Activated CD4-positive, alpha-beta T cell treated with anti-CD3 and anti-CD28 coated beads, Interleukin-2, amount 50 U/mL, for 1 hour (primary cell): ENCODE measurements around the gene MLLT6.

Experiments
- DNase-seq: peaks from one replicate; pipeline ENCODE4 v3.0.0-alpha.2; 2020

Gene MLLT6

GRCh38 chr17:38704606-38705522 is at the start of gene MLLT6:
TSS of gene MLLT6 (plus strand) at chr17:38705273. CDS start at chr17:38705633, 360 bp downstream.
- peak; percentile 79 for DNase-seq

GRCh38 chr17:38656959-38657823 is 47.9 kb upstream of the MLLT6 start:
- no peak for DNase-seq

- no peak for DNase-seq
Measured at GRCh38 chr17:38657824-38658740, 47.0 kb upstream of the MLLT6 start.

GRCh38 chr17:38658741-38659345 is 46.2 kb upstream of the MLLT6 start:
- DNase-seq = no peak

GRCh38 chr17:38659415-38659814 is 45.7 kb upstream of the MLLT6 start:
- DNase-seq = no peak

GRCh38 chr17:38660097-38661025 is 44.7 kb upstream of the MLLT6 start:
- no peak for DNase-seq

- DNase-seq = peak; percentile 25
Measured at GRCh38 chr17:38663125-38663751, 41.8 kb upstream of the MLLT6 start.

- DNase-seq = no peak
Measured at GRCh38 chr17:38663964-38664644, 41.0 kb upstream of the MLLT6 start.

- DNase-seq = peak; percentile 38
Measured at GRCh38 chr17:38667099-38667786, 37.8 kb upstream of the MLLT6 start.

- DNase-seq = no peak
Measured at GRCh38 chr17:38667787-38668122, 37.3 kb upstream of the MLLT6 start.

- no peak for DNase-seq
Measured at GRCh38 chr17:38669520-38669919, 35.6 kb upstream of the MLLT6 start.

- no peak for DNase-seq
Measured at GRCh38 chr17:38671939-38672720, 32.9 kb upstream of the MLLT6 start.

GRCh38 chr17:38672788-38673706 is 32.0 kb upstream of the MLLT6 start:
- DNase-seq = no peak

- DNase-seq = no peak
Measured at GRCh38 chr17:38673707-38674013, 31.4 kb upstream of the MLLT6 start.

GRCh38 chr17:38674014-38674748 is 30.9 kb upstream of the MLLT6 start:
- DNase-seq = no peak

GRCh38 chr17:38674749-38675615 is 30.1 kb upstream of the MLLT6 start, which contains the start of gene EPOP:
TSS of gene EPOP (minus strand) at chr17:38674957. CDS start at chr17:38674495, 462 bp downstream.
- DNase-seq = peak; percentile 79
